ENCODE results near the gene MRPL41.
"Not testable (repeated sequence)": the region's sequence is repeated elsewhere in the genome, so short reads cannot be mapped to it uniquely, and the experiment has no call there.

Gene MRPL41

DNA sequence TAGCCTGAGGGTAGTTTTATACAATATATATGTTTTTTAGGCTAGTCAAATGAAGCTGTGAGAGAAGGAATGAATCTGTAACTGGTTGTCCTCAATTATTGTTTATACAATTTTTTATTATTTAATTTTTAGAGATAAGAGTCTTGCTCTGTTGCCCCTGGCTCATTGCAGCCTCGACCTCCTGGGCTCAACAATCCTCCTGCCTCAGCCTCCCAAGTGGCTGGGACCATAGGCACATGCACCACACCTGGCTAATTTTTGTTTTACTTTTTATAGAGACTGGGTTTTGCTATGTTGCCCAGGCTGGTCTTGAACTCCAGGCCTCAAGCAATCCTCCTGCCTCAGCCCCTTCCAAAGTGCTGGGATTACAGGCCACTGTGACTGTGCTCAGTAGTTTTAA lies 2.7 kb downstream of the MRPL41 start:
- DNase-seq = no peak

GRCh38 chr9:137555179-137555578 lies 3.5 kb downstream of the MRPL41 start:
- no peak for DNase-seq

- DNase-seq = no peak
Measured at GRCh38 chr9:137556069-137556838, 4.6 kb downstream of the MRPL41 start.

DNA sequence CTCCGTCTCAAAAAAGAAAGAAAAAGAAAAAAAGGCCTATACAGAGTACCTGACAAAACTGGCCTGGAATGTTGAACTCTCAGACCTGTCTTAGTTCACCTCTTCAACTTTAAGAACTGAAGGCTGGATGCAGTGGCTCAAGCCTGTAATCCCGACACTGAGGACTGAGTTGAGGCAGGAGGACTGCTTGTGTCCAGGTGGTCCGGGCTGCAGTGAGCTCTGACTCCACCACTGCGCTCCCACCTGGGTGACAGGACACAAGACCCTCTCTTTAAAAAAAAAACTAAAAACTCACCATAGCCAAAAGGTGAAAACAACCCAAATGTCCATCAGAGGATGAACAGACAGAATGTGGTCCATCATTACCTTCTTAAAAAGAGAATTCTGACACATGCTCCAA lies 6.4 kb downstream of the MRPL41 start:
- no peak for DNase-seq

- no peak for DNase-seq
Measured at GRCh38 chr9:137564134-137564533, 12.5 kb downstream of the MRPL41 start.

GRCh38 chr9:137564817-137565411 lies 13.2 kb downstream of the MRPL41 start:
- no peak for DNase-seq

DNA sequence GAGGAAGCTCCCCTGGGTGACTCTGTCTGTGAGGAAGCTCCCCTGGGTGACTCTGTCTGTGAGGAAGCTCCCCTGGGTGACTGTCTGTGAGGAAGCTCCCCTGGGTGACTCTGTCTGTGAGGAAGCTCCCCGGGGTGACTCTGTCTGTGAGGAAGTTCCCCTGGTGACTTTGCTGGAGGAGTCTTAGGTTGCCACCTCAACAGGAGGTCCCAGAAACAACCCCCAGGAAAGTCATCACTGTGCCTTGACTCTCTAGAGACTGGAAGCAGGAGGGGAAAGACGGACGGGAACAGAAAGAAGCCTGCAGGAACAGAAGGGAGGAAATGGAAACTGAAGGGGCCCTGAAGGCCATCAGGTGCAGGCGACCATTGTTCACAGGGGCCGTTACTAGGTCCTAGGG lies 16.8 kb downstream of the MRPL41 start:
- not testable (repeated sequence) for DNase-seq

- no peak for DNase-seq
Measured at GRCh38 chr9:137569609-137570203, 18.0 kb downstream of the MRPL41 start.

DNA sequence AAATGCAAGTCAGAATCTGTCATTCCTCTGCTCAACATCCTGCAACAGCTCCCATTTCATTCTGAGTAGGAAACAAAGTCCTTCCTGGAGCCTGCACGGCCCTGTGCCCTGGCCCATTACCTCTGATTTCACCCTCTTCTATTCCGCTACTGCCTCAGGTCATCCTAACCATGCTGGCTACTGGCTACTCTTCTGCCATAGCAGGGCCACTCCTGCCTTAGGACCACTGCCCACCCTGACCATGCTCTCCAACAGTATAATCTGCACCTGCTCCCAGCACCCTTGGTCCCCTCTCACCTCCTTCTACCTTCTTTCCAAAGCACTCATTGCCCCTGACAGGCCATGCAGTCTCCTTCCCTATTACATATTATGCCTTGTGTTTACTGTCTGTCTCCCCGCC lies 18.9 kb downstream of the MRPL41 start:
- no peak for DNase-seq

DNA sequence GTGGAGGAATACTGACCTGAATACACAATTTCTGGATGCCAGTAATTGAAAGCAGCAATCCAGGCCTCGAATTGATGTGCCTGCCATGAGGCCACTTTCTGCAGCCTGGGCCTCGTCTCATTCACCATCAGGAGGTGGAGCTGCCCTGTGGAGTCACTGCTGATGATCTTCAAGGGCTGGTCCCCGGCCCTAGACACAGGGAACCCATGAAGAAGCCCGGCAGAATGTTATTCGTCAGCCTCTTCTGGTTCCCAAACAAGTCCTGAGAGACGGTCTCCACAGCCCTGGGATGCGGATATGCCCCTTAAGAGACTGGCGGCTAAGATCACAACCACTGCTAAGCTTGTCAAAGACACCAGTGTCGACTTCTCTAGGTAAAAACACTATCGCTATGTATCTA lies 22.5 kb downstream of the MRPL41 start:
- no peak for DNase-seq

GRCh38 chr9:137575364-137575715 lies 23.7 kb downstream of the MRPL41 start:
- no peak for DNase-seq

DNA sequence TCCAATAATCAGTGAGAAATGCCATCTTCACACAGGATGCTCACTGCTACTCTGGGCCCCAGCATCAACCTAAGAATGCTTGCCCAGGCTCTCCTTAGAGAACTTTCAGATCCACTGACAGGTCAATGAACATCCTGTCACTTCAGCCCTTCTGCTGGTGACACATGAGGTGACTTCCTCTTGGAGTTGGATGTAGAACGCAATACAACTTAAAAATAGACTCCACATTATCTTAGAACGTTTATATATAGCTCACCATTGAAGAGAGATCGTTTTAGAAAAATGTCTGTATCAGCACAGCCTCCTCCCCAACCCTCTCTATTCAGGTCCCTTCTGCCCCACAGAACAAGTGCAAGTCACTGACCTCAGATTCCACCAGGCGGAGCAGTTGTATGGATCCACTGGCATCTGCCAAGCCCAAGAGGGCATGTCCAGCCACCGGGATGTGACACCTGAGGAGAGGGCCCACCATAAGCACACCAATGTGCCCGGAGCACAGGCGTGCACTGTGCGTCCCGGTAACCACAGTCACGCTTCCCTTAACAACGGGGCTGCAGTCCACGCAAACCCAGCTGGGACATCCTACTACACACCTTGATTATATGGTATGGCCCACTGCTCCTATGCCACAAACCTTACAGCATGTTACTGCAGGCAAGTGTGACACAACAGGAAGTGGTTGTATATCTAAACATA lies 24.2 kb downstream of the MRPL41 start:
- no peak for DNase-seq

GRCh38 chr9:137578518-137579258 lies 27.0 kb downstream of the MRPL41 start, which contains the start of gene DPH7:
Gene DPH7 (minus strand): TSS chr9:137578925. CDS start chr9:137578777, 148 bp downstream.
- DNase-seq = peak; percentile 52 to 94

DNA sequence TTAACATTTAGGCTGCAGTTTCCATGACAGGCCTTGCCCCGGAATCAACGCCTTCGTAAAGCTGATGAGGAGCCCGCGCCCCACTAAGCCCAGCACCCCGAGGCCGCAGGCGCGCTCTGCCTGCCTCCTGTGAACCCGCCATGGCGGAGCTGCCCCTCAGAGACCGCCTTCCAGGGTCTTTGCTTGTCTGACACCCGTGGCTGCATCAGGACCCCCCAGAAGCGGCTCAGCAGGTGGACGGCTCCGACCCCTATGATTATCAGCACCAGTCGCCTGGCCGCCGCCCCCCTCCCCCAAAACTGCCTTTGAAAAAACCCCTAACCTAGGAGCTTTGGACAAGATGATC lies 27.6 kb downstream of the MRPL41 start:
- DNase-seq = no peak

GRCh38 chr9:137580209-137580953 lies 28.7 kb downstream of the MRPL41 start:
- no peak for DNase-seq

GRCh38 chr9:137580954-137581322 lies 29.3 kb downstream of the MRPL41 start:
- DNase-seq = no peak

DNA sequence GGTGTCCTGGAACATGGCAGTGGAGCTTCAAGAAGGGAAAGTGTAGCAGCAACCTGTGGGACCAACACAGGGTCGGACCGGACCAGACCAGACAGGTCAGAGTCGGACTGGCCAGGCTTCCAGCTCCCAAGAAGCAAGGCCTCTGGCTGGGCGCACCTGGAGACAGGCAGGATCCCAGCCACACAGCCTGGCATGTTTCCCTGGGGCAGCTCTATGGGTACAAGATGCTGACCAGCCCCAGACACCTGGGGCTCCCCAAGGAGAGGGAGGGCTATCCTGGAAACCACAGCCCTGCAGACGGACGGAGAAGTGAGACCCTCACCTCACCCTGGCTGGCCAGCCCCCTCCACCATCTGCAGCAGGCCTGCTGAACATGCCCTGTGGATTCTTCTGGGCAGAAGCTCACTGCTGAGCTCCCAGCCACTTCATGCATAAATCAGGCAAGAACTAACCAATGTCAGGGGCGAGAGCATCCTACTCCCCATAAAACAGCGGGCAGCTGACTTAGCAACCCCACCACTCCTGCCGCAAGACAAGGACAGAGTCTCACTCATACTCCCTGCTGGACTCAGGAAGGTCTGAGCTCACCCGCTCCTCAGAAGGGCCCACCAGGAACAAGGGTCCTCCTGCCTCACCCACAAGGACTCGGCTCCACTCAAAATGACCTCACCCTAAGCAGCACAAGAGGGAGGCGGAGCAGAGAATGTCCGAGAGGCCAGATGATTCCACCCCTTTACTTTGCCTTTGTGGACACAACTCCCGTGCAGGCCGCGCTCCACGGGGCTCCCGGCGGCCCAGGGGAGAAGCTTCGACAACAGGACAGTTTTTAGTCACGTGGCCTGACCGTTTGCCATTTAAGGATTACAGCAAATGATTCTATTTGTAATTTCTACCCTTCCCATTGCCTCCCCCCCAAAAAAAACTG lies 29.9 kb downstream of the MRPL41 start:
- no peak for DNase-seq

- peak in 1 of 2 experiments; percentile 55 for DNase-seq
Measured at GRCh38 chr9:137582286-137582860, 30.7 kb downstream of the MRPL41 start.

GRCh38 chr9:137583347-137583746 lies 31.7 kb downstream of the MRPL41 start:
- no peak for DNase-seq

DNA sequence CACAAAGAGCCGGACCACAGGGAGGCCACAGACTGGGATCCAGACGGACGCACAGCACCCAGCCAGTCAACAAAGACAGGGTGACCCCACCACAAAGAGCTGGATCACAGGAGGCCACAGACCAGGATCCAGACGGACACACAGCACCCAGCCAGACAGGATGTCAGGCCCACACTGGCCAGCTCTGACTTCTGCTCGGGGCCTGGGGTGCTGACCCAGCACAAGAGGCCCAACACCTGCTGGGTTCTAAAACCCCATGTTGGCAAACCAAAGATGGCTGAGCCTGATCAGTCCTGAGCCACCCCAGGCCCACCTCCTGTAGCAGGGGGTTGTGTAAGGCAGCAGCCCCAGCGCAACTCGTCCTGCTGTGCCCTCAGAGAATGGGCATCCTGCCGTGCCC lies 32.3 kb downstream of the MRPL41 start:
- no peak for DNase-seq

DNA sequence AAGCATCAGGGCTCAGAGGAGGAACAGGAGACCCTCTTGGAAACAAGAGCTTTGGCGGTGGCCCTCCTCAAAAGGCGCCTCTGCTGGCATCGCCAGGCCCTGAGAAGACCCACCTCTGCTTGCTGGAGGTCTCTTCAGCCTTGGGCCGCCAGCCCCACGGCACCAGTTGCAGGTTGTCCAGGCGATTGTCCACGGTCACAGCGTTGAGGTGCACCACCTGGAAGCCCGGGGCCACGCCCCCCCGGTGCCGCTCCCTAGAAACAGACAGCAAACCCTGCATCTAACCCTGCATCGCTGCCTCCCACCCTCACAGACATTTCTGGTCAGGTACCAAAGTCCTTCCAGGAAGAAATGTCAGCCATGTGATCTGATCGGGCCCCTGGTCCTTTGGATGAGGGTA lies 35.2 kb downstream of the MRPL41 start:
- DNase-seq = no peak

Measured in NCI-H526 (cell line).